ENCODE measurements around the gene LRIT1. TPM values are rescaled to one million over a fixed set of nuclear protein-coding genes. Genes with fewer than 3 reads are reported as not detected.

Gene LRIT1
- total RNA-seq, 2 donors from 2014 or later = not detected

- H3K9me3 Mint-ChIP-seq = no peaks in the 10 kb centered on the region
- no peaks in the 10 kb centered on the region for H3K36me3 Mint-ChIP-seq (ENCODE audit: low read depth)
- H3K27me3 Mint-ChIP-seq = peaks cover 37% of the 10 kb centered on the region
- no peak overlapping the region for H3K27ac Mint-ChIP-seq
- H3K4me3 Mint-ChIP-seq = no peak overlapping the region
- peaks cover 5% of the 10 kb centered on the region for H3K4me1 Mint-ChIP-seq
- no peak for ATAC-seq (replicated peaks)
These were observed 45.3 kb downstream of the LRIT1 start for GRCh38 chr10:84196083-84196482.

- no peaks in the 10 kb centered on the region for H3K9me3 Mint-ChIP-seq
- no peaks in the 10 kb centered on the region for H3K36me3 Mint-ChIP-seq (ENCODE audit: low read depth)
- H3K27me3 Mint-ChIP-seq = peaks cover 37% of the 10 kb centered on the region
- H3K27ac Mint-ChIP-seq = no peak overlapping the region
- peaks cover 6% of the 10 kb centered on the region for H3K4me1 Mint-ChIP-seq
- no peak for ATAC-seq (replicated peaks)
- H3K4me3 Mint-ChIP-seq = no peak overlapping the region
These were observed 46.1 kb downstream of the LRIT1 start for GRCh38 chr10:84195044-84195830.

GRCh38 chr10:84194424-84195043 lies 46.8 kb downstream of the LRIT1 start, which contains the start of gene CDHR1:
Gene CDHR1, plus strand, starts transcription at chr10:84194537. Its CDS starts 224 bp downstream, at chr10:84194761.
- H3K27ac Mint-ChIP-seq = no peak within 1 kb of the TSS
- H3K4me3 Mint-ChIP-seq = no peak within 1 kb of the TSS
- H3K27me3 Mint-ChIP-seq = peaks cover 37% of the 10 kb centered on the region
- peaks cover 6% of the 10 kb centered on the region for H3K4me1 Mint-ChIP-seq
- H3K9me3 Mint-ChIP-seq = no peaks in the 10 kb centered on the region
- H3K36me3 Mint-ChIP-seq (ENCODE audit: low read depth) = no peaks in the 10 kb centered on the region
- ATAC-seq (replicated peaks) = peak; percentile 72

- Mint-ChIP-seq H3K9me3 (no peaks in the 10 kb centered on the region), H3K4me3 (no peak overlapping the region), H3K27ac (no peak overlapping the region), H3K36me3 (ENCODE audit: low read depth) (no peaks in the 10 kb centered on the region), H3K4me1 (peaks cover 6% of the 10 kb centered on the region), H3K27me3 (peaks cover 37% of the 10 kb centered on the region)
- ATAC-seq (replicated peaks) = no peak
These were observed 47.4 kb downstream of the LRIT1 start for GRCh38 chr10:84193846-84194423.

- no peak overlapping the region for H3K27ac Mint-ChIP-seq
- H3K4me1 Mint-ChIP-seq = peaks cover 6% of the 10 kb centered on the region
- H3K9me3 Mint-ChIP-seq = no peaks in the 10 kb centered on the region
- H3K27me3 Mint-ChIP-seq = peaks cover 33% of the 10 kb centered on the region
- no peak for ATAC-seq (replicated peaks)
- H3K36me3 Mint-ChIP-seq (ENCODE audit: low read depth) = no peaks in the 10 kb centered on the region
- H3K4me3 Mint-ChIP-seq = no peak overlapping the region
These were observed 48.0 kb downstream of the LRIT1 start for GRCh38 chr10:84193327-84193726.

- H3K4me3 Mint-ChIP-seq = no peak overlapping the region
- H3K4me1 Mint-ChIP-seq = peaks cover 6% of the 10 kb centered on the region
- no peak overlapping the region for H3K27ac Mint-ChIP-seq
- no peaks in the 10 kb centered on the region for H3K9me3 Mint-ChIP-seq
- peaks cover 19% of the 10 kb centered on the region for H3K27me3 Mint-ChIP-seq
- no peak for ATAC-seq (replicated peaks)
- H3K36me3 Mint-ChIP-seq (ENCODE audit: low read depth) = no peaks in the 10 kb centered on the region
These were observed 50.2 kb downstream of the LRIT1 start for GRCh38 chr10:84191106-84191505.

- Mint-ChIP-seq H3K27me3 (peaks cover 15% of the 10 kb centered on the region), H3K9me3 (no peaks in the 10 kb centered on the region), H3K36me3 (ENCODE audit: low read depth) (no peaks in the 10 kb centered on the region), H3K4me1 (peaks cover 6% of the 10 kb centered on the region), H3K27ac (no peak overlapping the region), H3K4me3 (no peak overlapping the region)
- ATAC-seq (replicated peaks) = no peak
These were observed 50.7 kb downstream of the LRIT1 start for GRCh38 chr10:84190621-84191020.

- Mint-ChIP-seq H3K36me3 (ENCODE audit: low read depth) (no peaks in the 10 kb centered on the region), H3K27me3 (peaks cover 12% of the 10 kb centered on the region), H3K4me1 (peaks cover 6% of the 10 kb centered on the region), H3K4me3 (no peak overlapping the region), H3K9me3 (no peaks in the 10 kb centered on the region), H3K27ac (no peak overlapping the region)
- no peak for ATAC-seq (replicated peaks)
These were observed 52.5 kb downstream of the LRIT1 start for GRCh38 chr10:84188815-84189214.

- no peak overlapping the region for H3K4me3 Mint-ChIP-seq
- no peak overlapping the region for H3K27ac Mint-ChIP-seq
- no peaks in the 10 kb centered on the region for H3K27me3 Mint-ChIP-seq
- H3K36me3 Mint-ChIP-seq (ENCODE audit: low read depth) = no peaks in the 10 kb centered on the region
- no peaks in the 10 kb centered on the region for H3K4me1 Mint-ChIP-seq
- H3K9me3 Mint-ChIP-seq = no peaks in the 10 kb centered on the region
- ATAC-seq (replicated peaks) = no peak
These were observed 55.7 kb downstream of the LRIT1 start for GRCh38 chr10:84185526-84186175.

- Mint-ChIP-seq H3K9me3 (no peaks in the 10 kb centered on the region), H3K27me3 (no peaks in the 10 kb centered on the region), H3K36me3 (ENCODE audit: low read depth) (no peaks in the 10 kb centered on the region), H3K4me3 (no peak overlapping the region), H3K4me1 (no peaks in the 10 kb centered on the region), H3K27ac (peak overlapping the region; percentile 19)
- no peak for ATAC-seq (replicated peaks)
These were observed 56.8 kb downstream of the LRIT1 start for GRCh38 chr10:84184517-84184916.

- Mint-ChIP-seq H3K9me3 (no peaks in the 10 kb centered on the region), H3K4me1 (peaks cover 3% of the 10 kb centered on the region), H3K27me3 (no peaks in the 10 kb centered on the region), H3K27ac (no peak overlapping the region), H3K4me3 (no peak overlapping the region), H3K36me3 (ENCODE audit: low read depth) (no peaks in the 10 kb centered on the region)
- no peak for ATAC-seq (replicated peaks)
These were observed 59.7 kb downstream of the LRIT1 start for GRCh38 chr10:84181631-84182030.

Other genes starting within 250 kb of the LRIT1 start
- 100 to 1,000 TPM; 117 to 179 TPM for gene GHITM, start 102.0 kb downstream of the LRIT1 start, total RNA-seq
- gene GPR15LG, start 67.7 kb downstream of the LRIT1 start, total RNA-seq = not detected
- under 1 TPM; 0.11 TPM for gene CDHR1, start 47.0 kb downstream of the LRIT1 start, total RNA-seq
- gene LRIT2, start 16.0 kb downstream of the LRIT1 start, total RNA-seq = not detected
- gene RGR, start 3.5 kb upstream of the LRIT1 start, total RNA-seq = not detected
- gene CCSER2, start 87.0 kb upstream of the LRIT1 start, total RNA-seq = 100 to 1,000 TPM in 1 of 2 donors, 10 to 100 TPM in 1; 47.5 to 107 TPM